ENCODE measurements around the gene SPACA6.

Gene SPACA6

GRCh38 chr19:51688671-51689571 is 4.2 kb upstream of the SPACA6 start:
- Histone ChIP-seq H3K27ac (ENCODE audit: insufficient read depth, low read depth, low read length, poor library complexity, severe bottlenecking) (peak overlapping the region; percentile 71), H3K4me3 (ENCODE audit: insufficient read depth, low read depth, low read length) (peak overlapping the region; percentile 58), H3K36me3 (ENCODE audit: control insufficient read depth, insufficient read depth, low read length) (no peaks in the 10 kb centered on the region), H3K4me1 (ENCODE audit: control insufficient read depth, insufficient read depth, low read length) (peaks cover 25% of the 10 kb centered on the region), H3K9me3 (ENCODE audit: control insufficient read depth, low read length) (no peaks in the 10 kb centered on the region), H3K27me3 (ENCODE audit: control insufficient read depth, insufficient read depth, low read length, poor library complexity, severe bottlenecking) (no peaks in the 10 kb centered on the region)
- WGBS, 2 experiments: 0 to 1% methylated on average over 63 of the region's 63 CpGs

GRCh38 chr19:51689751-51690453 is 3.2 kb upstream of the SPACA6 start:
- H3K36me3 ChIP-seq (ENCODE audit: control insufficient read depth, insufficient read depth, low read length): no peaks in the 10 kb centered on the region
- no peaks in the 10 kb centered on the region for H3K9me3 ChIP-seq (ENCODE audit: control insufficient read depth, low read length)
- H3K27ac ChIP-seq (ENCODE audit: insufficient read depth, low read depth, low read length, poor library complexity, severe bottlenecking): peak overlapping the region; percentile 50
- 1% methylated on average over 21 of the region's 21 CpGs for WGBS, 2 experiments
- peaks cover 25% of the 10 kb centered on the region for H3K4me1 ChIP-seq (ENCODE audit: control insufficient read depth, insufficient read depth, low read length)
- no peaks in the 10 kb centered on the region for H3K27me3 ChIP-seq (ENCODE audit: control insufficient read depth, insufficient read depth, low read length, poor library complexity, severe bottlenecking)
- H3K4me3 ChIP-seq (ENCODE audit: insufficient read depth, low read depth, low read length): peak overlapping the region; percentile 58

- H3K9me3 ChIP-seq (ENCODE audit: control insufficient read depth, low read length): no peaks in the 10 kb centered on the region
- peaks cover 25% of the 10 kb centered on the region for H3K4me1 ChIP-seq (ENCODE audit: control insufficient read depth, insufficient read depth, low read length)
- H3K27me3 ChIP-seq (ENCODE audit: control insufficient read depth, insufficient read depth, low read length, poor library complexity, severe bottlenecking): no peaks in the 10 kb centered on the region
- peak overlapping the region; percentile 79 for H3K27ac ChIP-seq (ENCODE audit: insufficient read depth, low read depth, low read length, poor library complexity, severe bottlenecking)
- H3K4me3 ChIP-seq (ENCODE audit: insufficient read depth, low read depth, low read length): peak overlapping the region; percentile 58
- WGBS, 2 experiments: 0% methylated on average over 9 to 15 of the region's 21 CpGs
- H3K36me3 ChIP-seq (ENCODE audit: control insufficient read depth, insufficient read depth, low read length): no peaks in the 10 kb centered on the region
Measured at GRCh38 chr19:51690454-51691073, 2.6 kb upstream of the SPACA6 start.

- H3K27ac ChIP-seq (ENCODE audit: insufficient read depth, low read depth, low read length, poor library complexity, severe bottlenecking): no peak overlapping the region
- peaks cover 25% of the 10 kb centered on the region for H3K4me1 ChIP-seq (ENCODE audit: control insufficient read depth, insufficient read depth, low read length)
- no peaks in the 10 kb centered on the region for H3K36me3 ChIP-seq (ENCODE audit: control insufficient read depth, insufficient read depth, low read length)
- peak overlapping the region; percentile 58 for H3K4me3 ChIP-seq (ENCODE audit: insufficient read depth, low read depth, low read length)
- H3K27me3 ChIP-seq (ENCODE audit: control insufficient read depth, insufficient read depth, low read length, poor library complexity, severe bottlenecking): no peaks in the 10 kb centered on the region
- H3K9me3 ChIP-seq (ENCODE audit: control insufficient read depth, low read length): no peaks in the 10 kb centered on the region
- 6 to 9% methylated on average over 7 of the region's 9 CpGs for WGBS, 2 experiments
Measured at GRCh38 chr19:51691074-51691583, 2.0 kb upstream of the SPACA6 start.

- WGBS, 2 experiments: 29 to 30% methylated on average over 12 of the region's 12 CpGs
- no peak overlapping the region for H3K4me3 ChIP-seq (ENCODE audit: insufficient read depth, low read depth, low read length)
- H3K36me3 ChIP-seq (ENCODE audit: control insufficient read depth, insufficient read depth, low read length): no peaks in the 10 kb centered on the region
- H3K9me3 ChIP-seq (ENCODE audit: control insufficient read depth, low read length): no peaks in the 10 kb centered on the region
- H3K27ac ChIP-seq (ENCODE audit: insufficient read depth, low read depth, low read length, poor library complexity, severe bottlenecking): no peak overlapping the region
- no peaks in the 10 kb centered on the region for H3K27me3 ChIP-seq (ENCODE audit: control insufficient read depth, insufficient read depth, low read length, poor library complexity, severe bottlenecking)
- peaks cover 25% of the 10 kb centered on the region for H3K4me1 ChIP-seq (ENCODE audit: control insufficient read depth, insufficient read depth, low read length)
Measured at GRCh38 chr19:51691584-51692428, 1.3 kb upstream of the SPACA6 start.

- Histone ChIP-seq H3K4me3 (ENCODE audit: insufficient read depth, low read depth, low read length) (no peak overlapping the region), H3K36me3 (ENCODE audit: control insufficient read depth, insufficient read depth, low read length) (no peaks in the 10 kb centered on the region)
- WGBS, 2 experiments: 91% methylated on average over 18 of the region's 18 CpGs
Measured at GRCh38 chr19:51692468-51692867, 662 bp upstream of the SPACA6 start.

GRCh38 chr19:51693819-51694218 is 689 bp downstream of the SPACA6 start:
- no peaks in the 10 kb centered on the region for H3K36me3 ChIP-seq (ENCODE audit: control insufficient read depth, insufficient read depth, low read length)
- H3K4me3 ChIP-seq (ENCODE audit: insufficient read depth, low read depth, low read length): no peak overlapping the region
- no peaks in the 10 kb centered on the region for H3K27me3 ChIP-seq (ENCODE audit: control insufficient read depth, insufficient read depth, low read length, poor library complexity, severe bottlenecking)
- peaks cover 20% of the 10 kb centered on the region for H3K4me1 ChIP-seq (ENCODE audit: control insufficient read depth, insufficient read depth, low read length)
- no peak overlapping the region for H3K27ac ChIP-seq (ENCODE audit: insufficient read depth, low read depth, low read length, poor library complexity, severe bottlenecking)
- H3K9me3 ChIP-seq (ENCODE audit: control insufficient read depth, low read length): no peaks in the 10 kb centered on the region
- WGBS, 2 experiments: 94% methylated on average over 2 of the region's 2 CpGs

More at GRCh38 chr19:51692468-51692867, 662 bp upstream of the SPACA6 start:
- Histone ChIP-seq H3K4me1 (ENCODE audit: control insufficient read depth, insufficient read depth, low read length) (peaks cover 24% of the 10 kb centered on the region), H3K9me3 (ENCODE audit: control insufficient read depth, low read length) (no peaks in the 10 kb centered on the region), H3K27ac (ENCODE audit: insufficient read depth, low read depth, low read length, poor library complexity, severe bottlenecking) (no peak overlapping the region), H3K27me3 (ENCODE audit: control insufficient read depth, insufficient read depth, low read length, poor library complexity, severe bottlenecking) (no peaks in the 10 kb centered on the region)

- Histone ChIP-seq H3K4me3 (ENCODE audit: insufficient read depth, low read depth, low read length) (no peak overlapping the region), H3K27ac (ENCODE audit: insufficient read depth, low read depth, low read length, poor library complexity, severe bottlenecking) (no peak overlapping the region), H3K9me3 (ENCODE audit: control insufficient read depth, low read length) (no peaks in the 10 kb centered on the region), H3K27me3 (ENCODE audit: control insufficient read depth, insufficient read depth, low read length, poor library complexity, severe bottlenecking) (no peaks in the 10 kb centered on the region), H3K36me3 (ENCODE audit: control insufficient read depth, insufficient read depth, low read length) (no peaks in the 10 kb centered on the region), H3K4me1 (ENCODE audit: control insufficient read depth, insufficient read depth, low read length) (peaks cover 20% of the 10 kb centered on the region)
- WGBS, 2 experiments: 90 to 96% methylated on average over 10 of the region's 10 CpGs
Measured at GRCh38 chr19:51694318-51695085, 1.4 kb downstream of the SPACA6 start.

- Histone ChIP-seq H3K4me3 (ENCODE audit: insufficient read depth, low read depth, low read length) (no peak overlapping the region), H3K27ac (ENCODE audit: insufficient read depth, low read depth, low read length, poor library complexity, severe bottlenecking) (no peak overlapping the region), H3K4me1 (ENCODE audit: control insufficient read depth, insufficient read depth, low read length) (peaks cover 20% of the 10 kb centered on the region), H3K9me3 (ENCODE audit: control insufficient read depth, low read length) (no peaks in the 10 kb centered on the region), H3K27me3 (ENCODE audit: control insufficient read depth, insufficient read depth, low read length, poor library complexity, severe bottlenecking) (no peaks in the 10 kb centered on the region), H3K36me3 (ENCODE audit: control insufficient read depth, insufficient read depth, low read length) (no peaks in the 10 kb centered on the region)
- 92 to 94% methylated on average over 9 of the region's 9 CpGs for WGBS, 2 experiments
Measured at GRCh38 chr19:51695088-51695487, 2.0 kb downstream of the SPACA6 start.

Measured in ectodermal cell (in vitro differentiated cells).